HAP-1 (cell line): Measurements from ENCODE around the gene FAM20C.

Source experiments
- DNase-seq, 2 experiments: peaks; one replicate each; pipeline ENCODE4 v3.0.0-alpha.2; 2016 to 2020; ENCODE audit warnings: low spot score in 2 of 2
- H3K27me3 ChIP-seq: fragments of 250-450 bp; sonication (Bioruptor Pico); 2 replicates; pipeline ENCODE4 v1.5.1; 2020; ENCODE audit warnings: low read depth, mild to moderate bottlenecking, moderate library complexity
- H3K36me3 ChIP-seq: fragments of 250-450 bp; sonication (Bioruptor Pico); replicated peaks from 2 replicates; pipeline ENCODE4 v1.5.1; 2020; ENCODE audit warnings: mild to moderate bottlenecking
- H3K4me1 ChIP-seq: fragments of 250-450 bp; sonication (Bioruptor Pico); 2 replicates; pipeline ENCODE4 v1.5.1; 2020; ENCODE audit warnings: mild to moderate bottlenecking
- H3K4me3 ChIP-seq: fragments of 250-450 bp; sonication (Bioruptor Pico); 2 replicates; pipeline ENCODE4 v1.5.1; 2020; ENCODE audit warnings: mild to moderate bottlenecking, moderate library complexity
- H3K9me3 ChIP-seq: fragments of 250-450 bp; sonication (Bioruptor Pico); 2 replicates; pipeline ENCODE4 v1.5.1; 2020; ENCODE audit warnings: mild to moderate bottlenecking, moderate library complexity
- in situ Hi-C: fragments of 300-500 bp; cut with MboI; formaldehyde crosslinking; loops from 3 replicates; pipeline ENCODE4 v1.14.3; 2020; ENCODE audit warnings: low sequenced_read_pairs, inconsistent platforms, mixed read lengths

FAM20C gene

DNA sequence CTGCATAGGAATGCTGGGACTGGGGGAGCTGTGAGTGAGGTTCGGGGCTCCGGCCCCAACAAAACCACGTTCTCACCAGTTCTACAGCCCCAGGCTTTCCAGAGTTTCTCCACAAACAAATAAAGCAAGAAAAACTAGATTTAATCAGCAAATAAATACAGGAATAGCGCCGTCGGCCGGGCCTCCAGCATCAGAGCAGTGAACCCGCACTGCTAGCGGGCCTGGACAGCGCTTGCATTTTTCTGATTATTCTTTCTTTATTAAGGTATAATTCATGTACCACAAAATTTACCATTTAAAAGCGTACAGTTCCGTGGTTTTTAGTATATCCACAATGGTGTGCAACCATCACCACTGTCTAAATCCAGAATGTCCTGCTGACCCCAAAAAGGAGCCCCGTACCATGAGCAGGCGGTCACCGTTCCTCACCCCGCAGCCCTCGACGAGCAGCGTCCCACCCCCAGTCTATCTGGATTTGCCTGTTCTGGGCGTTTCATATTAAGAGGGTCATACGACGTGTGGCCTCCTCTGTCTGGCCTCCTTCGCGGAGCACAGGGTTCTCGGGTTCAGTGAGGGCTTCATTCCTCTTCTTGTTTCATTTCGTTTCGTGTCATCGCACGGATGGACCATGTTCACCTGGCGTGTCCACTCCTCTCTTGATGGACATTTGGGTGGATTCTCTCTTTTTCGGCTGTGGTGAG lies 62.1 kb downstream of the FAM20C start:
- H3K4me1 ChIP-seq, result no peaks in the 10 kb centered on the region
- DNase-seq, result no peak
- no peaks in the 10 kb centered on the region for H3K27me3 ChIP-seq
- peaks cover 3% of the 10 kb centered on the region for H3K9me3 ChIP-seq
- H3K36me3 ChIP-seq, result no peaks in the 10 kb centered on the region
- in situ Hi-C loops, result no loop called here
- no peak overlapping the region for H3K4me3 ChIP-seq

- no peak overlapping the region for H3K4me3 ChIP-seq
- H3K36me3 ChIP-seq, result no peaks in the 10 kb centered on the region; the same call in 1 of the 2 replicates
- peaks cover 3% of the 10 kb centered on the region for H3K9me3 ChIP-seq
- in situ Hi-C loops, result no loop called here
- no peaks in the 10 kb centered on the region for H3K4me1 ChIP-seq
- H3K27me3 ChIP-seq, result no peaks in the 10 kb centered on the region
- DNase-seq, result no peak
Observed at GRCh38 chr7:255038-255435, 62.7 kb downstream of the FAM20C start.

- in situ Hi-C loops, result no loop called here
- no peaks in the 10 kb centered on the region for H3K27me3 ChIP-seq
- no peaks in the 10 kb centered on the region for H3K4me1 ChIP-seq
- no peak for DNase-seq
- peaks cover 3% of the 10 kb centered on the region for H3K9me3 ChIP-seq
- no peak overlapping the region for H3K4me3 ChIP-seq
- no peaks in the 10 kb centered on the region; the same call in 1 of the 2 replicates for H3K36me3 ChIP-seq
Observed at GRCh38 chr7:255721-256361, 63.5 kb downstream of the FAM20C start.

DNA sequence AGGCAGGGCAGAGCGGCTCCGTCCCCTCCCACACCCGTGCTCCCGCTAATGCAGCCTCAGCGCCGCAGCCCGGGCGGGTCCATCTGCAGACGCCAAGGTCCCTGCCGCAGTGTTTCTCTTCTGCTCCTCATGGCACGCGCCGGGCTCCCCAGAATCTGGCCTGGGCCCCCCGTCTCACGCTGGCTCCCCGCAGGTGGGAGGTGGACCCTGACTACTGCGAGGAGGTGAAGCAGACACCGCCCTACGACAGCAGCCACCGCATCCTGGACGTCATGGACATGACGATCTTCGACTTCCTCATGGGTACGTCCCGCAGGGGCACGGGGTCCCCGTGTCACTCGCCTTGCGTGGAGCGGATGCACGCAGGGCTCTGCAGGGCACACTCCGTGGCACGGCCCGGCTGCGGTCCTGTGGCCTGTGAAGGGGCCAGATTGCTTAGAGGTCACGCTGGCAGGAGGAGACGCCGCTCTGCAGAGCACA lies 64.1 kb downstream of the FAM20C start:
- in situ Hi-C loops, result no loop called here
- H3K9me3 ChIP-seq, result peaks cover 3% of the 10 kb centered on the region

GRCh38 chr7:256981-257646 lies 64.7 kb downstream of the FAM20C start:
- Histone ChIP-seq H3K4me1 (no peaks in the 10 kb centered on the region), H3K4me3 (no peak overlapping the region), H3K27me3 (no peaks in the 10 kb centered on the region), H3K36me3 (no peaks in the 10 kb centered on the region; the same call in 1 of the 2 replicates), H3K9me3 (peaks cover 3% of the 10 kb centered on the region)
- in situ Hi-C loops, result no loop called here
- DNase-seq, result no peak

More for the DNA sequence above, 64.1 kb downstream of the FAM20C start:
- DNase-seq, result no peak
- H3K27me3 ChIP-seq, result no peaks in the 10 kb centered on the region
- H3K36me3 ChIP-seq, result no peaks in the 10 kb centered on the region; the same call in 1 of the 2 replicates
- no peaks in the 10 kb centered on the region for H3K4me1 ChIP-seq
- no peak overlapping the region for H3K4me3 ChIP-seq

DNA sequence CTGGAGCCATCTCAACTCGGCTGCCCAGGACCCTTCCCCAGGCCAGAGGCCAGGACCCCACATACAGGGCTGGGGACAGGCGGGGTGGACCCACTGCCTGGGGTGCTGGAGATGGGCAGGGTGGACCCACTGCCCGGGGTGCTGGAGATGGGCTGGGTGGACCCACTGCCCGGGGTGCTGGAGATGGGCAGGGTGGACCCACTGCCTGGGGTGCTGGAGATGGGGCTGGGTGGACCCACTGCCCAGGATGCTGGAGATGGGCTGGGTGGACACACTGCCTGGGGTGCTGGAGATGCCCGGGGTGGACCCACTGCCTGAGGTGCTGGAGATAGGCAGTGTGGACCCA lies 65.2 kb downstream of the FAM20C start:
- Histone ChIP-seq H3K27me3 (no peaks in the 10 kb centered on the region), H3K4me3 (no peak overlapping the region), H3K36me3 (no peaks in the 10 kb centered on the region; the same call in 1 of the 2 replicates), H3K9me3 (peaks cover 8% of the 10 kb centered on the region), H3K4me1 (no peaks in the 10 kb centered on the region)
- no peak for DNase-seq
- in situ Hi-C loops, result no loop called here

- Histone ChIP-seq H3K4me3 (no peak overlapping the region), H3K4me1 (no peaks in the 10 kb centered on the region), H3K36me3 (no peaks in the 10 kb centered on the region; the same call in 1 of the 2 replicates), H3K27me3 (no peaks in the 10 kb centered on the region), H3K9me3 (peaks cover 8% of the 10 kb centered on the region)
- in situ Hi-C loops, result no loop called here
- no peak for DNase-seq
Observed at GRCh38 chr7:258476-259190, 66.3 kb downstream of the FAM20C start.

DNA sequence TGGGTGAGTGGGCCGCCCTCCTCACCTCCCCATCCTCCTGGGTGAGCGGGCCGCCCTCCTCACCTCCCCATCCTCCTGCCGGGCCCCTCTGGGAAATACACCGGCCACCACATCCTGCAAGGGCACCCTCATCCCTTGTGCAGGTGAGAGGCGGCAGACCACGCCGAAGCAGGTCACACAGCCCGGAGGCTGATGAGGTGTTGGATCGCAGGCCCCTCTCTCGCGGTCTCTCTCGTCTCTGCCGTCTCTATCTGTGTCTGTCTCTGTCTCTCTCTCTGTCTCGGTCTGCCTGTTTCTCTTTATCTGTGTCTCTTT lies 66.8 kb downstream of the FAM20C start:
- no peak for DNase-seq
- Histone ChIP-seq H3K9me3 (peaks cover 10% of the 10 kb centered on the region), H3K4me1 (no peaks in the 10 kb centered on the region), H3K36me3 (no peaks in the 10 kb centered on the region; the same call in 1 of the 2 replicates), H3K4me3 (no peak overlapping the region), H3K27me3 (no peaks in the 10 kb centered on the region)
- in situ Hi-C loops, result no loop called here

- DNase-seq, result no peak
- H3K4me3 ChIP-seq, result no peak overlapping the region
- in situ Hi-C loops, result no loop called here
- no peaks in the 10 kb centered on the region for H3K27me3 ChIP-seq
- peaks cover 8% of the 10 kb centered on the region for H3K9me3 ChIP-seq
- no peaks in the 10 kb centered on the region; the same call in 1 of the 2 replicates for H3K36me3 ChIP-seq
- H3K4me1 ChIP-seq, result no peaks in the 10 kb centered on the region
Observed at GRCh38 chr7:259751-260405, 67.5 kb downstream of the FAM20C start.

DNA sequence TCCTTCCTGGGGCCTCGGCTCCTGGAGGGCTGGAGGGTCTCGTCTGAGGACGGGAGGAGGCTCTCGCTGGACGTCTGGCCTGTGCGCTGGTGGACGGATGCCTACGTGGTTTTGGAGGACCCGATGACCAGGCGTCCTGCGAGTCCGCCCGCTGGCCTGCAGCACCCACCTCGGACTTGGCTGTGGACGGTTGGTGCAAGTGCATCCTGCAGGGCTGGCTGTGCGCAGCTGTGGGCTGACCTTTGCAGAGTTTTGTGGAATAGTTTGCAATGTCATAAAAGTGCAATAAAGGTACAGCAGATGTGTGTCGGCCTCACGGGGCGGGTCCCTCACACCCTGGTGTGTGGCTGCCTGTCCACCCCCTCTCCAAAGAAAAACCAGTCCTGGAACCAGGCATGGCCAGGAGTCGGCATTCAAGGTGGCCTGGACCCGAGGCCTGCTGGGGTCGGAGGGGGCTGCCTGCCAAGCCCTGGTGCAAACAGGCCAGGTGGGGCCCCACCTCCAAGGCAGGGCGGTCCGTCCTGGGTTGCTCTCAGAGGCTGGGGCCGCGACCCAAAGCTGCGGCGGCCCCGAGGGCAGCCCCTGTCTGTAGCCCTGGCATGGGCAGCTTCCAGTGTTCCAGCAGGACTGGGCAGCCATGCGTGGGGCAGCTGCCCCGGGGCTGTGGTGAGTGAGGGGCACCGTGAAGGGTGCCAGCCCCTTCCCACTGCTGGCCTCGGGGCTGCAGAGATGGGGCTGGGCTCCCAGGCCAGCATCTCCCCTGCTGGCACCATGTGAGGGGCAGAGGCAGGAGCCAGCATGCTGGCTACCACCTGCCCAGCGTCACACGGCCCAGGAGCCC lies 68.3 kb downstream of the FAM20C start:
- Histone ChIP-seq H3K27me3 (no peaks in the 10 kb centered on the region), H3K4me1 (no peaks in the 10 kb centered on the region), H3K36me3 (no peaks in the 10 kb centered on the region; the same call in 1 of the 2 replicates), H3K4me3 (no peak overlapping the region), H3K9me3 (peaks cover 8% of the 10 kb centered on the region; the same call in 1 of the 2 replicates)
- no peak for DNase-seq
- in situ Hi-C loops, result no loop called here

GRCh38 chr7:261341-262250 lies 69.2 kb downstream of the FAM20C start:
- peaks cover 8% of the 10 kb centered on the region; the same call in 1 of the 2 replicates for H3K9me3 ChIP-seq
- no peaks in the 10 kb centered on the region for H3K4me1 ChIP-seq
- H3K27me3 ChIP-seq, result no peaks in the 10 kb centered on the region
- no peak overlapping the region for H3K4me3 ChIP-seq
- in situ Hi-C loops, result no loop called here
- DNase-seq, result no peak
- no peaks in the 10 kb centered on the region; the same call in 1 of the 2 replicates for H3K36me3 ChIP-seq

GRCh38 chr7:262251-262572 lies 69.8 kb downstream of the FAM20C start:
- H3K4me1 ChIP-seq, result no peaks in the 10 kb centered on the region
- H3K9me3 ChIP-seq, result peaks cover 8% of the 10 kb centered on the region; the same call in 1 of the 2 replicates
- no peaks in the 10 kb centered on the region; the same call in 1 of the 2 replicates for H3K36me3 ChIP-seq
- no peak overlapping the region for H3K4me3 ChIP-seq
- DNase-seq, result no peak
- in situ Hi-C loops, result no loop called here
- H3K27me3 ChIP-seq, result no peaks in the 10 kb centered on the region
